CD8-positive, alpha-beta memory T cell (primary cell): ENCODE measurements around the gene TRAPPC2B. TPM values are rescaled to one million over a fixed set of nuclear protein-coding genes. Genes with fewer than 3 reads are reported as not detected.
"Not testable (repeated sequence)": the region's sequence is repeated elsewhere in the genome, so short reads cannot be mapped to it uniquely, and the experiment has no call there.

Experiments used
- CTCF ChIA-PET: fragments of 350-600 bp; sonication (Branson Sonifier 250); formaldehyde crosslinking; loops from one replicate; lab custom pipeline; 2021; ENCODE audit warnings: antibody characterized with exemption; lab: Charles Lee
- POLR2A ChIA-PET: fragments of 350-600 bp; sonication (Branson Sonifier 250); formaldehyde crosslinking; loops from one replicate; lab custom pipeline; 2021; ENCODE audit warnings: antibody characterized with exemption; lab: Charles Lee
- DNase-seq, 5 donors: peaks; one replicate each; pipeline versions ENCODE4 v3.0.0 to v3.0.0-alpha.2; 2020 to 2022; ENCODE audit warnings: mixed read lengths in 1 of 5
- H3K27ac ChIP-seq: one replicate; pipeline ENCODE4 v1.7.0; 2013; ENCODE audit warnings: low read depth, mild to moderate bottlenecking, low read length, moderate library complexity
- H3K27me3 ChIP-seq: 2 replicates; pipeline ENCODE4 v1.7.0; 2013; ENCODE audit warnings: low read length, mild to moderate bottlenecking; ENCODE audit not compliant: insufficient read depth, poor library complexity, severe bottlenecking
- H3K36me3 ChIP-seq: 2 replicates; pipeline ENCODE4 v1.7.0; 2013; ENCODE audit warnings: mild to moderate bottlenecking, low read length, moderate library complexity; ENCODE audit not compliant: insufficient read depth
- H3K4me1 ChIP-seq: 2 replicates; pipeline ENCODE4 v1.7.0; 2013; ENCODE audit warnings: mild to moderate bottlenecking, low read length, moderate library complexity; ENCODE audit not compliant: insufficient read depth
- H3K4me3 ChIP-seq: 2 replicates; pipeline ENCODE4 v1.7.0; 2013; ENCODE audit warnings: mild to moderate bottlenecking, low read length
- H3K9me3 ChIP-seq: 2 replicates; pipeline ENCODE4 v1.7.0; 2013; ENCODE audit warnings: mild to moderate bottlenecking, low read length
- H3K27ac Mint-ChIP-seq, 8 donors: one replicate each; pipeline ENCODE4 v1.8.0; 2020 to 2021; ENCODE audit warnings: mixed read lengths in 8 of 8, mild to moderate bottlenecking in 6 of 8, inconsistent platforms in 3 of 8, moderate library complexity in 3 of 8
- H3K27me3 Mint-ChIP-seq, 2 donors: one replicate each; pipeline ENCODE4 v1.8.0; 2020 to 2021; ENCODE audit warnings: mixed read lengths in 2 of 2, mild to moderate bottlenecking in 1 of 2, moderate library complexity in 1 of 2
- H3K36me3 Mint-ChIP-seq, 3 donors: one replicate each; pipeline ENCODE4 v1.8.0; 2020 to 2021; ENCODE audit warnings: mixed read lengths in 3 of 3, inconsistent platforms in 1 of 3, mild to moderate bottlenecking in 1 of 3
- H3K4me1 Mint-ChIP-seq, 3 donors: one replicate each; pipeline ENCODE4 v1.8.0; 2020 to 2021; ENCODE audit warnings: mixed read lengths in 3 of 3, inconsistent platforms in 1 of 3, mild to moderate bottlenecking in 1 of 3
- H3K4me3 Mint-ChIP-seq, 7 donors: one replicate each; pipeline ENCODE4 v1.8.0; 2020 to 2021; ENCODE audit warnings: mixed read lengths in 7 of 7, mild to moderate bottlenecking in 6 of 7, moderate library complexity in 4 of 7, inconsistent platforms in 2 of 7
- H3K9me3 Mint-ChIP-seq, 5 donors: one replicate each; pipeline ENCODE4 v1.8.0; 2020 to 2022; ENCODE audit warnings: mixed read lengths in 5 of 5, mild to moderate bottlenecking in 3 of 5, moderate library complexity in 2 of 5, inconsistent platforms in 1 of 5
- polyA plus RNA-seq: library from polyadenylated mRNA; unstranded; fragments of 300-500 nt; fragmentation: Illumina TruSeq; gene quantifications from one replicate; pipeline ENCODE4 v1.2.3, GENCODE V29; 2021
- total RNA-seq, 2 experiments: library from RNA; stranded (reverse); gene quantifications; one replicate each; pipeline ENCODE4 v1.2.3, GENCODE V29; 2021

The TRAPPC2B gene
- total and polyA plus RNA-seq, 3 experiments from 2014 or later = 7.0 to 22.5 (median 7.7) TPM

DNA sequence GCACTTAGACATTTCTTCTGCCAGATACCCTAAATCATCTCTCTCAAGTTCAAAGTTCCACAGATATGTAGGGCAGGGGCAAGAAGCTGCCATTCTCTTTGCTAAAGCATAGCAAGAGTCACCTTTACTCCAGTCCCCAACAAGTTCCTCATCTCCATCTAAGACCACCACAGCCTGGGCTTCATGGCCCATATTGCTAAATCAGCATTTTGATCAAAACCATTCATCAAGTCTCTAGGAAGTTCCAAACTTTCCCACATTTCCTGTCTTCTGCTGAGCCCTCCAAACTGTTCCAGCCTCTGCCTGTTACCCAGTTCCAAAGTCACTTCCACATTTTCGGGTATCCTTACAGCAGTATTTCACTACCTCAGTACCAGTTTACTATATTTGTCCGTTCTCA lies 11.3 kb downstream of the TRAPPC2B start:
- POLR2A ChIA-PET, DNase-seq, H3K27me3 ChIP-seq, H3K4me3 ChIP-seq, CTCF ChIA-PET, H3K27ac ChIP-seq, H3K4me3 Mint-ChIP-seq, H3K27me3 Mint-ChIP-seq, H3K4me1 Mint-ChIP-seq, H3K4me1 ChIP-seq: not testable (repeated sequence)
- peaks cover 31 to 77% (median 62%) of the 10 kb centered on the region in 5 donors for H3K9me3 Mint-ChIP-seq
- peaks cover 16% of the 10 kb centered on the region for H3K36me3 ChIP-seq
- peak overlapping the region in 1 of 8 donors; percentile 87 for H3K27ac Mint-ChIP-seq
- H3K9me3 ChIP-seq = peaks cover 30% of the 10 kb centered on the region
- H3K36me3 Mint-ChIP-seq = peaks cover 38 to 93% (median 85%) of the 10 kb centered on the region in 3 donors

DNA sequence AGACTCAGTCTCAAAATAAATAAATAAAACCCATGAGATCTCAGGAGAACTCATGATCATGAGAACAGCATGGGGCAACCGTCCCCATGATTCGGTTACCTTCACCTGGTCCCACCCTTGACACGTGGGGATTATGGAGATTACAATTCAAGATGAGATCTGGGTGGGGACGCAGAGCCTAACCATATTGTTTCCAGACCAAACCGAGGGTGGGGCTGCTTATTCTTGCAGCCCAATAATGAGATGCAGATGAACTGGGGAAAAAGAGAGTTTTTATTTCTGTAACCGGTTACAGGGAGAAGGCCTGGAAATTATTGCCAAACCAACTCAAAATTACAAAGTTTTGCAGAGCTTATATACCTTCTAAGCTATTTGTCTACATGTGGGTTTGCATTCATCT lies 12.8 kb downstream of the TRAPPC2B start:
- Histone ChIP-seq H3K9me3 (peaks cover 40% of the 10 kb centered on the region), H3K27ac (no peak overlapping the region), H3K4me3 (no peak overlapping the region), H3K4me1 (no peaks in the 10 kb centered on the region), H3K27me3 (no peaks in the 10 kb centered on the region), H3K36me3 (peaks cover 16% of the 10 kb centered on the region)
- Mint-ChIP-seq H3K27me3 (no peaks in the 10 kb centered on the region), H3K4me1 (no peaks in the 10 kb centered on the region), H3K27ac (no peak overlapping the region), H3K36me3 (peaks cover 33 to 89% (median 80%) of the 10 kb centered on the region in 3 donors), H3K9me3 (peaks cover 41 to 87% (median 66%) of the 10 kb centered on the region in 5 donors), H3K4me3 (no peak overlapping the region)
- POLR2A ChIA-PET = no interaction called here
- DNase-seq = no peak
- CTCF ChIA-PET = no interaction called here

GRCh38 chr19:57377498-57378146 lies 14.3 kb downstream of the TRAPPC2B start:
- H3K27ac Mint-ChIP-seq = no peak overlapping the region
- ChIA-PET CTCF (no interaction called here), POLR2A (no interaction called here)
- no peak for DNase-seq
- H3K27ac ChIP-seq = no peak overlapping the region
- no peaks in the 10 kb centered on the region for H3K27me3 Mint-ChIP-seq
- H3K4me1 Mint-ChIP-seq = no peaks in the 10 kb centered on the region
- H3K4me3 ChIP-seq = no peak overlapping the region
- no peak overlapping the region for H3K4me3 Mint-ChIP-seq
- H3K4me1 ChIP-seq = no peaks in the 10 kb centered on the region
- H3K9me3 Mint-ChIP-seq = peaks cover 41 to 86% (median 70%) of the 10 kb centered on the region in 5 donors
- peaks cover 40% of the 10 kb centered on the region for H3K9me3 ChIP-seq
- H3K27me3 ChIP-seq = no peaks in the 10 kb centered on the region
- H3K36me3 Mint-ChIP-seq = peaks cover 21 to 75% (median 66%) of the 10 kb centered on the region in 3 donors
- H3K36me3 ChIP-seq = peaks cover 9% of the 10 kb centered on the region

DNA sequence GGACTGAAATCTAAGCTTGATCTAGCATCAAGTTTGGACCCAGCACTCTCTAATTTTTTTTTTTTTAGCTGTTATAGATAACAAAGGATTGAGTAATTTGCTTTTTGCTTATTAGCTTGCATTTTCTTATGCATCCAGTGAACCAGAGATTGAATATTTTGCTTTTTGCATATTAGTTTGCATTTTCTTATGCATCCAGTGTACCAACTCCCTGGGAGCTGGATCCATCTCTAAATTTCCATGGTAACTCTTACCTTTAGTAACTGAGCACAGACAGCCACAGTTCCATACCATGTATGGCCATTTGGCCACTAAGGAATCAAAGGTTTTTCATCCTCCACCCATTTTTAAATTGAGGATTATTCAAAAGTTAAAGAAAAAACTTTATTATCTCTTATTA lies 17.6 kb downstream of the TRAPPC2B start:
- POLR2A ChIA-PET = no interaction called here
- Histone ChIP-seq H3K27me3 (no peaks in the 10 kb centered on the region), H3K36me3 (no peaks in the 10 kb centered on the region), H3K4me3 (no peak overlapping the region), H3K27ac (no peak overlapping the region), H3K4me1 (no peaks in the 10 kb centered on the region), H3K9me3 (peaks cover 31% of the 10 kb centered on the region)
- Mint-ChIP-seq H3K4me1 (no peaks in the 10 kb centered on the region), H3K27ac (no peak overlapping the region), H3K9me3 (peaks cover 36 to 65% (median 53%) of the 10 kb centered on the region in 5 donors), H3K4me3 (no peak overlapping the region), H3K27me3 (peaks cover 0 to 3% of the 10 kb centered on the region in 2 donors), H3K36me3 (peaks cover 5 to 44% (median 36%) of the 10 kb centered on the region in 3 donors)
- CTCF ChIA-PET = no interaction called here
- DNase-seq = no peak

DNA sequence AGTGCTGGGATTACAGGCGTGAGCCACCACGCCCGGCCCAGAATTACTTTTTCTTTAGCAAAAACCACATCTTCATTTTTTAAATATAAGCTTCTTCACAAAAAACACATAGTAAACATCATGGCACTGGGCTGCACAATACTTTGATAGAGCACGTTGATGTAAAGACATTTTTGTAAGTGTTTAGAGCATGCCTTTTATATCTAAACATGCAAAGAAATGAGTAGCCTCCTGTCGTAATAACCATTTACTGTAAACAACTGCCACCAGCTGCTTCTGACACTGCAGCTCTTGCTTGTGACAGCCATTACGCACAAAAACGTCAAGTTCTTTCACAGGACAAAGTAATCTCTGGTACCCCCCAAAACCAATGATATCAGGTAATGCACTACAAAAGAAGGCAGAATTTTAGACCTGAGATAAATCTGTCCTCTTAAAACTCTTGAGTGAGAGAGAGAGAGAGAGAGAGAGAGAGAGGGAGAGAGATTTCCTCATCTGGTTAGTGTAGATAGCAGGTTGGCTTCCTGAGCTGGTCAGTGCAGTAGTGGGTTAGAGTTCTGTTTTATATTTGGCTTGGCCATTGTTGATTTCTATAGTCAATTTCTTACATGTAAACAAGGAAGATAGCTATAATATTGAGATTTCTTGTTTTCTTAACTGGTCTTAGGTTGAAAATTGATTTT lies 19.6 kb downstream of the TRAPPC2B start:
- H3K27me3 Mint-ChIP-seq = peaks cover 0 to 3% of the 10 kb centered on the region in 2 donors
- Histone ChIP-seq H3K36me3 (no peaks in the 10 kb centered on the region), H3K9me3 (peaks cover 16% of the 10 kb centered on the region), H3K27ac (no peak overlapping the region), H3K4me1 (no peaks in the 10 kb centered on the region), H3K27me3 (no peaks in the 10 kb centered on the region), H3K4me3 (no peak overlapping the region)
- H3K9me3 Mint-ChIP-seq = peaks cover 26 to 56% (median 33%) of the 10 kb centered on the region in 5 donors
- H3K36me3 Mint-ChIP-seq = peaks cover 1 to 39% (median 16%) of the 10 kb centered on the region in 3 donors
- ChIA-PET POLR2A (interaction anchor here (0.6 kb wide), 1 partner anchor 215 kb away, joined by 4 read pairs; no protein-coding TSS in a partner anchor), CTCF (no interaction called here)
- no peak overlapping the region for H3K4me3 Mint-ChIP-seq
- H3K4me1 Mint-ChIP-seq = peaks cover 0 to 1% (median 0%) of the 10 kb centered on the region in 3 donors
- DNase-seq = no peak
- no peak overlapping the region for H3K27ac Mint-ChIP-seq

GRCh38 chr19:57389194-57389729 lies 25.9 kb downstream of the TRAPPC2B start:
- peak overlapping the region; percentile 59 for H3K4me3 ChIP-seq
- peaks cover 7 to 46% (median 29%) of the 10 kb centered on the region in 3 donors for H3K36me3 Mint-ChIP-seq
- H3K36me3 ChIP-seq = no peaks in the 10 kb centered on the region
- ChIA-PET CTCF (interaction anchor here (0.8 kb wide), 1 partner anchor 16 kb away, joined by 3 read pairs; no protein-coding TSS in a partner anchor), POLR2A (interaction anchor here (0.9 to 1.1 kb wide), 6 partner anchors 27 to 794 kb away, joined by 3 read pairs; partner anchors contain the start of genes ZNF274, ZNF416, ZNF587 and ZNF606)
- peaks cover 36 to 56% (median 37%) of the 10 kb centered on the region in 3 donors for H3K4me1 Mint-ChIP-seq
- H3K4me3 Mint-ChIP-seq = peak overlapping the region; percentile 94 to 98 (median 97)
- H3K27me3 ChIP-seq = no peaks in the 10 kb centered on the region
- peaks cover 0 to 2% of the 10 kb centered on the region in 2 donors for H3K27me3 Mint-ChIP-seq
- peak overlapping the region; percentile 96 to 99 (median 98) for H3K27ac Mint-ChIP-seq
- H3K9me3 ChIP-seq = no peaks in the 10 kb centered on the region
- peaks cover 17% of the 10 kb centered on the region for H3K4me1 ChIP-seq
- H3K27ac ChIP-seq = peak overlapping the region; percentile 22
- no peak for DNase-seq
- peaks cover 0 to 34% (median 7%) of the 10 kb centered on the region in 5 donors for H3K9me3 Mint-ChIP-seq

DNA sequence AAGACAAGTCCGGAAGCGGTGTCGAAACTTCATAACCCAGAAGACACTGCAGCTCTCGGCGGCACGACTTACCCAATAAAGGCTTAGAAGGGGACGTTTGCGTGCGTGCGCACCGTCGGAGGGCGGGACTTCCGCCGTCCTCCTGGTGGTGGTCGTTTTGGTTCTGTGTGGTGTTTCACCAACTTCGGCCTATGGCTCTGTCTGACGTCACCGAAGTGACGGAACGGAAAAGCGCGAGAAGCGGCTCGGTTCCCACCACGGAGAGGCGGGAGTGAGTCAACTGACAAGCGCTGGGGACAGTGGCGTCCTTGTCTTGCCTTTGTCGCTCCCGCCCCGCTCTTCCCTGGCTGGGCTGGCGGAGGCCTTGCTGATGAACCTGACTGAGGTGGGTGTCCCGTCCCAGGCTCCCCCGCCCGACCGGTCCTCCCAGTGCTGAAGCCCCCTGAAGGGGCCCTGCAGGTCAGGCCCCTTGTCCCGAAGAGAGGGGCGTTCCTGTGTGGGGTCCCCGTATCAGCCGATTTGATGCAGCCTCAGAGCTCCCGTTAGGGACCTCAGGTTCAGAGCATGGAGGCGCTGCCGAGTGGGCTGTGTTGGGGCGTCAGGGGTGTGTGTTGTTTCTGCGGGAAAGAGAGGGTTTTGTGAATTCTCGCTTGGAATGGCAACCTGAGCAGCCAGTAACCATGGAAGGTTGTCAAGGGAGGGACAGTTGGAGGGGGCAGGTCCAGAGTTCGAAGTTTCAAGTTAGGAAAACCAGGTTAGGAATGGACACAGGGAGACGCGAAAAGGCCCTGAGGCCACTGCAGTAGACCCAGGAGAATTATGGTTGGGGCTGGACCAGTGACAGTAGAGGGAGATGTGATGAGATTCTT lies 26.6 kb downstream of the TRAPPC2B start, which contains the start of gene ZNF548:
Gene ZNF548, plus strand, starts transcription at position 125 of the 869 bp plus-strand sequence. Its CDS starts 246 bp downstream, at position 371.
- Mint-ChIP-seq H3K4me3 (peak within 1 kb of the TSS; percentile 94 to 98 (median 97)), H3K27ac (peak within 1 kb of the TSS; percentile 96 to 99 (median 98)), H3K9me3 (peaks cover 0 to 39% (median 12%) of the 10 kb centered on the region in 5 donors), H3K36me3 (peaks cover 11 to 53% (median 36%) of the 10 kb centered on the region in 3 donors), H3K27me3 (peaks cover 0 to 4% of the 10 kb centered on the region in 2 donors), H3K4me1 (peaks cover 41 to 61% (median 42%) of the 10 kb centered on the region in 3 donors)
- Histone ChIP-seq H3K4me3 (peak within 1 kb of the TSS; percentile 59), H3K4me1 (peaks cover 17% of the 10 kb centered on the region), H3K36me3 (no peaks in the 10 kb centered on the region), H3K27me3 (no peaks in the 10 kb centered on the region), H3K27ac (peak within 1 kb of the TSS; percentile 92), H3K9me3 (no peaks in the 10 kb centered on the region)
- ChIA-PET CTCF (interaction anchor here (0.8 kb wide), 1 partner anchor 15 kb away, joined by 3 read pairs; no protein-coding TSS in a partner anchor), POLR2A (interaction anchor here (0.9 to 1.1 kb wide), 6 partner anchors 27 to 793 kb away, joined by 3 read pairs; partner anchors contain the start of genes ZNF274, ZNF416, ZNF587 and ZNF606)
- DNase-seq = peak; percentile 96 to 99 (median 98)
